Activated CD4-positive, alpha-beta T cell treated with anti-CD3 and anti-CD28 coated beads, Interleukin-2, amount 10 ng/mL, durations not matched to agents 24 days and 14 days (primary cell): ENCODE data around the gene PON1. TPM values are rescaled to one million over a fixed set of nuclear protein-coding genes. Genes with fewer than 3 reads are reported as not detected.

ENCODE experiments used
- DNase-seq: peaks from one replicate; pipeline ENCODE4 v3.0.0; 2022
- H3K27ac Mint-ChIP-seq: one replicate; pipeline ENCODE4 v1.8.0; 2022; ENCODE audit warnings: mild to moderate bottlenecking, mixed read lengths
- H3K27me3 Mint-ChIP-seq: one replicate; pipeline ENCODE4 v1.8.0; 2022; ENCODE audit warnings: mixed read lengths
- H3K36me3 Mint-ChIP-seq: one replicate; pipeline ENCODE4 v1.8.0; 2022; ENCODE audit warnings: low read depth, mild to moderate bottlenecking, mixed read lengths
- H3K4me1 Mint-ChIP-seq: one replicate; pipeline ENCODE4 v1.8.0; 2021; ENCODE audit warnings: mixed read lengths
- H3K4me3 Mint-ChIP-seq: one replicate; pipeline ENCODE4 v1.8.0; 2022; ENCODE audit warnings: mild to moderate bottlenecking, moderate library complexity, mixed read lengths
- H3K9me3 Mint-ChIP-seq: one replicate; pipeline ENCODE4 v1.8.0; 2021; ENCODE audit warnings: mixed read lengths
- intact Hi-C: fragments of 100-400 bp; cut with micrococcal nuclease; formaldehyde crosslinking; loops from one replicate; pipeline ENCODE4 v1.15.1; 2023
- total RNA-seq: library from RNA; stranded (reverse); gene quantifications from 2 replicates; pipeline ENCODE4 v1.2.3, GENCODE V29; 2022

The PON1 gene
- total RNA-seq, 1 donor from 2014 or later: not detected

- no peaks in the 10 kb centered on the region for H3K9me3 Mint-ChIP-seq
- no peaks in the 10 kb centered on the region for H3K36me3 Mint-ChIP-seq
- DNase-seq: no peak
- H3K4me1 Mint-ChIP-seq: no peaks in the 10 kb centered on the region
- intact Hi-C loops: no loop called here
- no peak overlapping the region for H3K4me3 Mint-ChIP-seq
- no peak overlapping the region for H3K27ac Mint-ChIP-seq
- peaks cover 3% of the 10 kb centered on the region for H3K27me3 Mint-ChIP-seq
Measured at GRCh38 chr7:95303013-95303905, 21.1 kb downstream of the PON1 start.

- no peak for DNase-seq
- Mint-ChIP-seq H3K27me3 (peaks cover 3% of the 10 kb centered on the region), H3K36me3 (no peaks in the 10 kb centered on the region), H3K27ac (no peak overlapping the region), H3K4me3 (no peak overlapping the region), H3K4me1 (no peaks in the 10 kb centered on the region), H3K9me3 (no peaks in the 10 kb centered on the region)
- intact Hi-C loops: no loop called here
Measured at GRCh38 chr7:95298091-95298490, 26.2 kb downstream of the PON1 start.

GRCh38 chr7:95297041-95297440 is 27.3 kb downstream of the PON1 start:
- H3K36me3 Mint-ChIP-seq: no peaks in the 10 kb centered on the region
- H3K27me3 Mint-ChIP-seq: peaks cover 3% of the 10 kb centered on the region
- no peaks in the 10 kb centered on the region for H3K9me3 Mint-ChIP-seq
- H3K4me1 Mint-ChIP-seq: no peaks in the 10 kb centered on the region
- no peak overlapping the region for H3K27ac Mint-ChIP-seq
- no peak overlapping the region for H3K4me3 Mint-ChIP-seq
- DNase-seq: no peak
- intact Hi-C loops: no loop called here

GRCh38 chr7:95296456-95296855 is 27.9 kb downstream of the PON1 start:
- Mint-ChIP-seq H3K36me3 (no peaks in the 10 kb centered on the region), H3K27me3 (peaks cover 3% of the 10 kb centered on the region), H3K4me1 (no peaks in the 10 kb centered on the region), H3K4me3 (no peak overlapping the region), H3K9me3 (no peaks in the 10 kb centered on the region), H3K27ac (no peak overlapping the region)
- no peak for DNase-seq
- intact Hi-C loops: no loop called here

GRCh38 chr7:95295397-95295796 is 28.9 kb downstream of the PON1 start:
- Mint-ChIP-seq H3K27me3 (no peaks in the 10 kb centered on the region), H3K27ac (no peak overlapping the region), H3K9me3 (no peaks in the 10 kb centered on the region), H3K36me3 (no peaks in the 10 kb centered on the region), H3K4me3 (no peak overlapping the region), H3K4me1 (no peaks in the 10 kb centered on the region)
- intact Hi-C loops: no loop called here
- no peak for DNase-seq

- intact Hi-C loops: no loop called here
- Mint-ChIP-seq H3K4me3 (no peak overlapping the region), H3K27ac (no peak overlapping the region), H3K27me3 (no peaks in the 10 kb centered on the region), H3K9me3 (no peaks in the 10 kb centered on the region), H3K36me3 (no peaks in the 10 kb centered on the region), H3K4me1 (no peaks in the 10 kb centered on the region)
- DNase-seq: no peak
Measured at GRCh38 chr7:95290166-95290830, 34.0 kb downstream of the PON1 start.

GRCh38 chr7:95286096-95286495 is 38.2 kb downstream of the PON1 start:
- no peak overlapping the region for H3K27ac Mint-ChIP-seq

GRCh38 chr7:95279417-95279816 is 44.9 kb downstream of the PON1 start:
- Mint-ChIP-seq H3K27me3 (no peaks in the 10 kb centered on the region), H3K4me3 (no peak overlapping the region), H3K27ac (no peak overlapping the region), H3K9me3 (no peaks in the 10 kb centered on the region), H3K4me1 (no peaks in the 10 kb centered on the region), H3K36me3 (no peaks in the 10 kb centered on the region)
- no peak for DNase-seq
- intact Hi-C loops: no loop called here

More at GRCh38 chr7:95286096-95286495, 38.2 kb downstream of the PON1 start:
- Mint-ChIP-seq H3K9me3 (no peaks in the 10 kb centered on the region), H3K4me1 (no peaks in the 10 kb centered on the region), H3K36me3 (no peaks in the 10 kb centered on the region), H3K4me3 (no peak overlapping the region), H3K27me3 (no peaks in the 10 kb centered on the region)
- DNase-seq: no peak
- intact Hi-C loops: no loop called here

- no peak overlapping the region for H3K27ac Mint-ChIP-seq
- intact Hi-C loops: no loop called here
Measured at GRCh38 chr7:95276114-95276513, 48.2 kb downstream of the PON1 start.

GRCh38 chr7:95269640-95270039 is 54.7 kb downstream of the PON1 start:
- Mint-ChIP-seq H3K27me3 (peaks cover 1% of the 10 kb centered on the region), H3K4me3 (no peak overlapping the region), H3K4me1 (no peaks in the 10 kb centered on the region), H3K36me3 (no peaks in the 10 kb centered on the region), H3K9me3 (no peaks in the 10 kb centered on the region), H3K27ac (no peak overlapping the region)
- intact Hi-C loops: no loop called here
- DNase-seq: no peak

More at GRCh38 chr7:95276114-95276513, 48.2 kb downstream of the PON1 start:
- no peak for DNase-seq
- no peaks in the 10 kb centered on the region for H3K4me1 Mint-ChIP-seq
- H3K9me3 Mint-ChIP-seq: no peaks in the 10 kb centered on the region
- no peaks in the 10 kb centered on the region for H3K36me3 Mint-ChIP-seq
- H3K4me3 Mint-ChIP-seq: no peak overlapping the region
- H3K27me3 Mint-ChIP-seq: no peaks in the 10 kb centered on the region

- Mint-ChIP-seq H3K9me3 (no peaks in the 10 kb centered on the region), H3K36me3 (no peaks in the 10 kb centered on the region), H3K27ac (no peak overlapping the region), H3K4me1 (no peaks in the 10 kb centered on the region), H3K27me3 (peaks cover 3% of the 10 kb centered on the region), H3K4me3 (no peak overlapping the region)
- intact Hi-C loops: no loop called here
- DNase-seq: no peak
Measured at GRCh38 chr7:95267754-95268153, 56.6 kb downstream of the PON1 start.

- intact Hi-C loops: no loop called here
- no peaks in the 10 kb centered on the region for H3K4me1 Mint-ChIP-seq
- no peaks in the 10 kb centered on the region for H3K9me3 Mint-ChIP-seq
- H3K4me3 Mint-ChIP-seq: no peak overlapping the region
- no peaks in the 10 kb centered on the region for H3K36me3 Mint-ChIP-seq
- no peak for DNase-seq
- peaks cover 3% of the 10 kb centered on the region for H3K27me3 Mint-ChIP-seq
- H3K27ac Mint-ChIP-seq: no peak overlapping the region
Measured at GRCh38 chr7:95265634-95266033, 58.7 kb downstream of the PON1 start.

- Mint-ChIP-seq H3K9me3 (no peaks in the 10 kb centered on the region), H3K4me3 (no peak overlapping the region), H3K4me1 (no peaks in the 10 kb centered on the region), H3K36me3 (no peaks in the 10 kb centered on the region), H3K27me3 (peaks cover 3% of the 10 kb centered on the region), H3K27ac (no peak overlapping the region)
- intact Hi-C loops: no loop called here
- DNase-seq: no peak
Measured at GRCh38 chr7:95264363-95264891, 59.9 kb downstream of the PON1 start.

- Mint-ChIP-seq H3K36me3 (no peaks in the 10 kb centered on the region), H3K4me1 (no peaks in the 10 kb centered on the region), H3K9me3 (no peaks in the 10 kb centered on the region), H3K27me3 (peaks cover 3% of the 10 kb centered on the region), H3K4me3 (no peak overlapping the region), H3K27ac (no peak overlapping the region)
- no peak for DNase-seq
- intact Hi-C loops: no loop called here
Measured at GRCh38 chr7:95263785-95264362, 60.5 kb downstream of the PON1 start.
